H1 (cell line): Measurements from ENCODE around the gene DLL1. TPM values are rescaled to one million over a fixed set of nuclear protein-coding genes. Genes with fewer than 3 reads are reported as not detected.

ENCODE experiments used
- BRCA1 ChIP-seq: IDR thresholded peaks from 2 replicates; pipeline ENCODE4 v1.6.1; 2012; ENCODE audit warnings: low read depth, low read length, improper control_type of control experiment
- CTBP2 ChIP-seq: IDR thresholded peaks from 2 replicates; pipeline ENCODE4 v1.7.0; 2011; ENCODE audit warnings: borderline replicate concordance, mild to moderate bottlenecking, moderate library complexity, mixed read lengths, low read length; ENCODE audit not compliant: insufficient read depth, insufficient read length
- GTF2F1 ChIP-seq: IDR thresholded peaks from 2 replicates; pipeline ENCODE4 v1.6.1; 2012; ENCODE audit warnings: low read depth, low read length, improper control_type of control experiment, borderline replicate concordance
- SIN3A ChIP-seq, 2 experiments: IDR thresholded peaks in 1 of 2; conservative IDR thresholded peaks in 1 of 2; 2 replicates each; pipeline ENCODE4 v1.6.1; 2011 to 2012; ENCODE audit warnings: low read length in 2 of 2, improper control_type of control experiment in 1 of 2, low read depth in 1 of 2, mild to moderate bottlenecking in 1 of 2
- polyA plus RNA-seq, 7 experiments: library from polyadenylated mRNA; depleted of rRNA in 3 of 7; stranded (reverse) in 5 of 7; unstranded in 2 of 7; fragments of >200 nt in 5 of 7; fragments of 200-250 nt in 2 of 7; gene quantifications; 1 replicate in 5 of 7; 2 replicates in 1 of 7; 4 replicates in 1 of 7; pipeline versions ENCODE4 v1.2.1 to v1.2.3, GENCODE V29; 2011 to 2013; ENCODE audit warnings: missing spikeins in 2 of 7, mixed read lengths in 2 of 7
- total RNA-seq: library from RNA; stranded (reverse); fragmentation: NEBNext Ultra II Directional; extraction: Animal tissue kit (Norgen Biotek cat#: 25700); gene quantifications from 2 replicates; pipeline ENCODE4 v1.2.1, GENCODE V29; 2021

DLL1 gene
- total and polyA plus RNA-seq, 2 of the 8 experiments (the other 6 are each of a cell fraction or from before 2014, with no cell fraction given): 1.7 to 3.8 TPM

DNA sequence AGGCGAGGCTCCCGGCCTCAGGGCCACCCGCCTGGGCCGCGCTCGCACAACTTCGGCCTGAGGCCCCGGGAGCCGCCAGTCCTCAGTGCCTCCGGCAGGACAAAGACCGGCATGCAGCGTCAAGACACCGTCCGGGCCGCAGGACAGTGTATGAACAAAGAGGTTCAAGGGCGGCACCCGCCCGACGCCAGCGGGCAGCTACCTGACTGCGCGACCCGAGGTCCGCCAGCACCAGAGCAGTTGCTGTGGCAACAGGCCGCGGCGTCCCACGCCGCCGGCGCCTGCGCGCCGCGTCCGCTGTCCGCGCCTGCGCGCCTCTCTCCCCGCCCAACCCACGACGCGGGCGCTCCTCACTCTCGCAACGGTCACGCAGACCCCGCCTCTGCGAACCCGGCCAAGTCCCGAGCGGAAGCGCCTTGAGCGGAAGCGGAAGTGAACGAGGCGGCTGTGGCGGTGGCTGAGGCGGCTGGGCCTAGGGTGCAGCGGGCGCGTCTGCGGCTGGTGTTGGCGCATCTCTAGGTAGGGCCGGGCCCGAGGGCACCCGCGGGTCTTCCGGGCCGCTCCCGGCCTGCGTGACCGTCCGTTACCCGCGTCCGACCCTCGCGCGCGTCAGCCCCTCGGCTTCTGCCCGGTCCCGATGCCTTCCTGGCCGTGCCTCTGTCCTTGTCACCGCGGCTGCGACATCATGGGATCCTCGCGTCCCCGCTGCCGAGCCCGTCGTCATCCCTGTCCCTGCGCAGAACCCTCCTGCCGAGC lies 15.6 kb upstream of the DLL1 start, which contains the start of gene FAM120B (continued):
- TF ChIP-seq SIN3A (conservative IDR thresholded peaks at IDR 0.05 in 1 of 2, IDR thresholded peaks at IDR 0.05 in 1 of 2; ENCODE audit: low read depth in 1 of 2, low read length in 2 of 2): peak in 1 of 2 experiments; percentile 76; a peak in 1 of 4 replicates
- no peak for TF ChIP-seq BRCA1
- no peak for TF ChIP-seq GTF2F1
- TF ChIP-seq CTBP2: no peak
